ENCODE measurements around the gene CACNA2D2. TPM values are rescaled to one million over a fixed set of nuclear protein-coding genes. Genes with fewer than 3 reads are reported as not detected.

Gene CACNA2D2
- total RNA-seq, 1 experiment from 2014 or later = 27.7 TPM

GRCh38 chr3:50418850-50419249, 84.6 kb downstream of the CACNA2D2 start:
- Histone ChIP-seq H2BK20ac (ENCODE audit: low read depth, low read length, poor library complexity, severe bottlenecking) (no peak overlapping the region), H2BK120ac (ENCODE audit: low read depth, low read length, poor library complexity, severe bottlenecking) (no peak overlapping the region), H2BK15ac (ENCODE audit: low read depth, low read length) (no peak overlapping the region), H3K23ac (ENCODE audit: insufficient read length, low read depth, low read length) (no peak overlapping the region), H3K23me2 (ENCODE audit: insufficient read length, low read depth, low read length, poor library complexity, severe bottlenecking) (peaks cover 3% of the 10 kb centered on the region), H3K9me3 (ENCODE audit: control insufficient read depth, low read depth, low read length) (no peaks in the 10 kb centered on the region), H2BK5ac (ENCODE audit: insufficient read length, low read length) (no peak overlapping the region), H3K27me3 (ENCODE audit: insufficient read depth, low read length) (no peaks in the 10 kb centered on the region), H3K18ac (ENCODE audit: insufficient read length, low read depth, low read length) (no peak overlapping the region), H3K4ac (ENCODE audit: low read depth, low read length) (no peak overlapping the region), H3K27ac (ENCODE audit: insufficient read length, low read depth, low read length) (no peak overlapping the region), H3K56ac (ENCODE audit: insufficient read length, low read depth, low read length) (no peak overlapping the region), H3K4me1 (ENCODE audit: insufficient read depth, low read length) (0 out of 2 replicates have a peak, but pooled peaks cover 3% of the 10 kb centered on the region), H3K79me2 (ENCODE audit: insufficient read depth, low read length) (no peaks in the 10 kb centered on the region), H3K4me2 (ENCODE audit: insufficient read depth, insufficient read length, low read length) (no peak overlapping the region), H4K5ac (ENCODE audit: insufficient read length, low read depth, low read length) (no peak overlapping the region), H3K14ac (ENCODE audit: insufficient read depth, low read length) (no peak overlapping the region), H4K91ac (ENCODE audit: insufficient read length, low read depth, low read length) (no peak overlapping the region), H3K9ac (ENCODE audit: extremely low read depth, insufficient read length, low read length) (no peak overlapping the region), H2AFZ (ENCODE audit: low read length) (no peak overlapping the region), H4K20me1 (ENCODE audit: control insufficient read depth, insufficient read depth, insufficient read length) (no peaks in the 10 kb centered on the region), H2AK5ac (ENCODE audit: insufficient read length, low read length) (no peak overlapping the region), H3K79me1 (ENCODE audit: insufficient read depth, low read depth, low read length, poor library complexity, severe bottlenecking) (no peaks in the 10 kb centered on the region), H4K8ac (replicated peaks; ENCODE audit: insufficient read length, low read depth, low read length) (no peak overlapping the region), H2BK12ac (ENCODE audit: insufficient read length, low read depth, low read length) (no peak overlapping the region), H3T11ph (ENCODE audit: low read length) (no peak overlapping the region)
- Mint-ChIP-seq H3K4me3 (peak overlapping the region in 1 of 2 experiments; percentile 16; a peak in 2 of 5 replicates), H3K4me1 (peaks cover 10 to 16% of the 10 kb centered on the region in 2 experiments), H3K36me3 (ENCODE audit: insufficient read depth in 1 of 3, low read depth in 3 of 3) (peaks cover 0 to 4% (median 2%) of the 10 kb centered on the region in 3 experiments; a peak in 2 of 7 replicates), H3K27me3 (ENCODE audit: low read depth) (peaks cover 3% of the 10 kb centered on the region), H3K27ac (no peak overlapping the region; a peak in 2 of 7 replicates), H3K9me3 (no peaks in the 10 kb centered on the region)
- TF ChIP-seq CTCF (conservative IDR thresholded peaks at IDR 0.05) = no peak
- WGBS (ENCODE audit: extremely low coverage, insufficient read length, low lambda C conversion rate) = no CpG with 5 or more reads among the region's 4 CpGs
- no peak for DNase-seq
